ENCODE results near the gene PIP5K1C.
"Not testable (repeated sequence)": the region's sequence is repeated elsewhere in the genome, so short reads cannot be mapped to it uniquely, and the experiment has no call there.

Gene PIP5K1C

GRCh38 chr19:3672993-3673392, 27.3 kb downstream of the PIP5K1C start:
- DNase-seq, result no peak

GRCh38 chr19:3672575-3672948, 27.7 kb downstream of the PIP5K1C start:
- no peak for DNase-seq

GRCh38 chr19:3671680-3672574, 28.3 kb downstream of the PIP5K1C start:
- DNase-seq, result no peak

GRCh38 chr19:3670796-3671679, 29.2 kb downstream of the PIP5K1C start:
- DNase-seq, result no peak

GRCh38 chr19:3669947-3670795, 30.1 kb downstream of the PIP5K1C start:
- DNase-seq, result no peak

- DNase-seq, result no peak
Measured at GRCh38 chr19:3669082-3669946, 31.0 kb downstream of the PIP5K1C start.

GRCh38 chr19:3668331-3669081, 31.8 kb downstream of the PIP5K1C start:
- no peak for DNase-seq

GRCh38 chr19:3667766-3668165, 32.5 kb downstream of the PIP5K1C start:
- no peak for DNase-seq

- DNase-seq, result no peak
Measured at GRCh38 chr19:3667037-3667638, 33.1 kb downstream of the PIP5K1C start.

GRCh38 chr19:3666545-3666856, 33.8 kb downstream of the PIP5K1C start:
- not testable (repeated sequence) for DNase-seq

GRCh38 chr19:3665681-3666544, 34.4 kb downstream of the PIP5K1C start:
- peak; percentile 75 for DNase-seq

GRCh38 chr19:3664879-3665642, 35.2 kb downstream of the PIP5K1C start:
- DNase-seq, result no peak

- DNase-seq, result no peak
Measured at GRCh38 chr19:3663838-3664237, 36.4 kb downstream of the PIP5K1C start.

- no peak for DNase-seq
Measured at GRCh38 chr19:3661284-3662238, 38.7 kb downstream of the PIP5K1C start.

- no peak for DNase-seq
Measured at GRCh38 chr19:3660493-3661219, 39.6 kb downstream of the PIP5K1C start.

- DNase-seq, result no peak
Measured at GRCh38 chr19:3659746-3660112, 40.5 kb downstream of the PIP5K1C start.
